Skeletal muscle satellite cell (primary cell): Measurements from ENCODE around the gene TCFL5.

Experiments used
- H3K27me3 ChIP-seq: 2 replicates; pipeline ENCODE4 v1.7.0; 2013; ENCODE audit warnings: low read length; ENCODE audit not compliant: control insufficient read depth, insufficient read depth
- H3K36me3 ChIP-seq: 2 replicates; pipeline ENCODE4 v1.7.0; 2013; ENCODE audit warnings: mild to moderate bottlenecking, control low read depth, low read length; ENCODE audit not compliant: insufficient read depth
- H3K4me1 ChIP-seq: 2 replicates; pipeline ENCODE4 v1.7.0; 2013; ENCODE audit warnings: low read length; ENCODE audit not compliant: control insufficient read depth, insufficient read depth
- H3K4me2 ChIP-seq: 2 replicates; pipeline ENCODE4 v1.7.0; 2013; ENCODE audit warnings: mild to moderate bottlenecking, low read length
- H3K4me3 ChIP-seq: 2 replicates; pipeline ENCODE4 v1.7.0; 2013; ENCODE audit warnings: low read length
- H3K9ac ChIP-seq: 2 replicates; pipeline ENCODE4 v1.7.0; 2013; ENCODE audit warnings: mild to moderate bottlenecking, low read depth, low read length, moderate library complexity
- H3K9me3 ChIP-seq: replicated peaks from 2 replicates; pipeline ENCODE4 v1.7.0; 2013; ENCODE audit warnings: mild to moderate bottlenecking, control low read depth, low read length

Gene TCFL5

GRCh38 chr20:62845416-62846160 is 16.0 kb downstream of the TCFL5 start:
- no peaks in the 10 kb centered on the region for H3K9me3 ChIP-seq
- H3K4me2 ChIP-seq = no peak overlapping the region
- no peak overlapping the region for H3K4me3 ChIP-seq
- H3K4me1 ChIP-seq = peaks cover 5% of the 10 kb centered on the region
- peaks cover 14% of the 10 kb centered on the region for H3K36me3 ChIP-seq
- no peaks in the 10 kb centered on the region for H3K27me3 ChIP-seq
- no peak overlapping the region for H3K9ac ChIP-seq

- Histone ChIP-seq H3K27me3 (no peaks in the 10 kb centered on the region), H3K9me3 (no peaks in the 10 kb centered on the region), H3K36me3 (peaks cover 14% of the 10 kb centered on the region), H3K4me1 (peaks cover 5% of the 10 kb centered on the region), H3K4me3 (no peak overlapping the region), H3K9ac (no peak overlapping the region), H3K4me2 (no peak overlapping the region)
Observed at GRCh38 chr20:62844182-62844581, 17.4 kb downstream of the TCFL5 start.

- Histone ChIP-seq H3K9me3 (no peaks in the 10 kb centered on the region), H3K9ac (no peak overlapping the region), H3K27me3 (no peaks in the 10 kb centered on the region), H3K4me2 (no peak overlapping the region), H3K36me3 (peaks cover 14% of the 10 kb centered on the region), H3K4me1 (peaks cover 5% of the 10 kb centered on the region), H3K4me3 (no peak overlapping the region)
Observed at GRCh38 chr20:62843656-62844055, 18.0 kb downstream of the TCFL5 start.

- Histone ChIP-seq H3K9ac (no peak overlapping the region), H3K9me3 (no peaks in the 10 kb centered on the region), H3K27me3 (peaks cover 4% of the 10 kb centered on the region), H3K4me3 (no peak overlapping the region), H3K36me3 (peaks cover 14% of the 10 kb centered on the region), H3K4me1 (no peaks in the 10 kb centered on the region), H3K4me2 (no peak overlapping the region)
Observed at GRCh38 chr20:62841705-62842212, 19.9 kb downstream of the TCFL5 start.

GRCh38 chr20:62840244-62841197 is 21.1 kb downstream of the TCFL5 start:
- no peak overlapping the region for H3K4me3 ChIP-seq
- H3K4me1 ChIP-seq = no peaks in the 10 kb centered on the region
- peaks cover 6% of the 10 kb centered on the region for H3K36me3 ChIP-seq
- H3K9me3 ChIP-seq = no peaks in the 10 kb centered on the region
- peaks cover 16% of the 10 kb centered on the region for H3K27me3 ChIP-seq
- no peak overlapping the region for H3K4me2 ChIP-seq
- H3K9ac ChIP-seq = no peak overlapping the region

GRCh38 chr20:62839816-62840215 is 21.8 kb downstream of the TCFL5 start:
- H3K36me3 ChIP-seq = peaks cover 4% of the 10 kb centered on the region
- H3K9ac ChIP-seq = no peak overlapping the region
- no peak overlapping the region for H3K4me3 ChIP-seq
- H3K4me2 ChIP-seq = no peak overlapping the region
- peaks cover 23% of the 10 kb centered on the region for H3K27me3 ChIP-seq
- no peaks in the 10 kb centered on the region for H3K4me1 ChIP-seq
- no peaks in the 10 kb centered on the region for H3K9me3 ChIP-seq

GRCh38 chr20:62839261-62839660 is 22.4 kb downstream of the TCFL5 start:
- Histone ChIP-seq H3K9me3 (no peaks in the 10 kb centered on the region), H3K4me2 (no peak overlapping the region), H3K4me3 (no peak overlapping the region), H3K9ac (no peak overlapping the region), H3K36me3 (peaks cover 4% of the 10 kb centered on the region), H3K4me1 (no peaks in the 10 kb centered on the region), H3K27me3 (peaks cover 25% of the 10 kb centered on the region)

- Histone ChIP-seq H3K27me3 (peaks cover 25% of the 10 kb centered on the region), H3K9me3 (no peaks in the 10 kb centered on the region), H3K36me3 (peaks cover 4% of the 10 kb centered on the region), H3K4me2 (no peak overlapping the region), H3K4me1 (no peaks in the 10 kb centered on the region), H3K9ac (no peak overlapping the region), H3K4me3 (no peak overlapping the region)
Observed at GRCh38 chr20:62838128-62838891, 23.3 kb downstream of the TCFL5 start.

GRCh38 chr20:62837790-62838127 is 23.9 kb downstream of the TCFL5 start:
- Histone ChIP-seq H3K4me2 (no peak overlapping the region), H3K27me3 (peaks cover 28% of the 10 kb centered on the region), H3K36me3 (peaks cover 4% of the 10 kb centered on the region), H3K9ac (no peak overlapping the region), H3K9me3 (no peaks in the 10 kb centered on the region), H3K4me3 (no peak overlapping the region), H3K4me1 (peaks cover 3% of the 10 kb centered on the region)

- Histone ChIP-seq H3K36me3 (peaks cover 4% of the 10 kb centered on the region), H3K4me2 (no peak overlapping the region), H3K4me1 (peaks cover 10% of the 10 kb centered on the region), H3K9me3 (no peaks in the 10 kb centered on the region), H3K27me3 (peaks cover 34% of the 10 kb centered on the region), H3K4me3 (no peak overlapping the region), H3K9ac (no peak overlapping the region)
Observed at GRCh38 chr20:62836967-62837490, 24.6 kb downstream of the TCFL5 start.
